WTC11 (cell line): Measurements from ENCODE around the gene FCSK. TPM values are rescaled to one million over a fixed set of nuclear protein-coding genes. Genes with fewer than 3 reads are reported as not detected.

Source experiments
- ATAC-seq: fragments of 200-7000 bp; cut with Tn5 transposase; 2 replicates; pipeline ENCODE4 v1.10.0; 2021; ENCODE audit warnings: mild to moderate bottlenecking, moderate library complexity
- CTCF ChIA-PET: fragments of 300-600 bp; sonication (Branson Sonifier 250); formaldehyde crosslinking; loops from one replicate; lab custom pipeline; 2021; ENCODE audit warnings: antibody characterized with exemption; lab: Charles Lee
- POLR2A ChIA-PET: fragments of 350-600 bp; sonication (Branson Sonifier 250); formaldehyde crosslinking; loops from one replicate; lab custom pipeline; 2021; ENCODE audit warnings: antibody characterized with exemption; lab: Charles Lee
- DNase-seq: peaks from one replicate; pipeline ENCODE4 v3.0.0; 2021; ENCODE audit warnings: low spot score
- H3K27ac Mint-ChIP-seq: 2 replicates; pipeline ENCODE4 v1.8.0; 2021; ENCODE audit warnings: mixed read lengths
- H3K27me3 Mint-ChIP-seq: 2 replicates; pipeline ENCODE4 v1.8.0; 2021; ENCODE audit warnings: low read depth, mild to moderate bottlenecking, moderate library complexity, mixed read lengths
- H3K36me3 Mint-ChIP-seq: 2 replicates; pipeline ENCODE4 v1.8.0; 2021; ENCODE audit warnings: mixed read lengths
- H3K4me1 Mint-ChIP-seq: 2 replicates; pipeline ENCODE4 v1.8.0; 2022; ENCODE audit warnings: mixed read lengths
- H3K4me3 Mint-ChIP-seq: 2 replicates; pipeline ENCODE4 v1.8.0; 2021; ENCODE audit warnings: mild to moderate bottlenecking, moderate library complexity, mixed read lengths
- H3K9me3 Mint-ChIP-seq: 2 replicates; pipeline ENCODE4 v1.8.0; 2021; ENCODE audit warnings: mixed read lengths
- CDX4 ChIP-seq: fragments of 250-450 bp; sonication (Bioruptor Pico); IDR thresholded peaks from 2 replicates; pipeline ENCODE4 v1.9.0; 2021; ENCODE audit warnings: moderate library complexity, mild to moderate bottlenecking, inconsistent platforms, borderline replicate concordance
- ELF4 ChIP-seq: sonication (generic); formaldehyde crosslinking; IDR thresholded peaks from 2 replicates; pipeline ENCODE4 v1.8.1; 2022; ENCODE audit warnings: low read depth, mild to moderate bottlenecking, moderate library complexity, missing genetic modification reagents
- ETV6 ChIP-seq: sonication (generic); formaldehyde crosslinking; IDR thresholded peaks from 2 replicates; pipeline ENCODE4 v1.8.1; 2022; ENCODE audit warnings: mild to moderate bottlenecking, missing genetic modification reagents
- FOXJ3 ChIP-seq: sonication (generic); formaldehyde crosslinking; IDR thresholded peaks from 2 replicates; pipeline ENCODE4 v1.9.0; 2021; ENCODE audit warnings: missing genetic modification reagents, mild to moderate bottlenecking, borderline replicate concordance
- GABPB1 ChIP-seq: sonication (generic); formaldehyde crosslinking; IDR thresholded peaks from 2 replicates; pipeline ENCODE4 v1.8.1; 2023; ENCODE audit warnings: mild to moderate bottlenecking, missing genetic modification reagents
- GRHL2 ChIP-seq: fragments of 250-450 bp; sonication (Bioruptor Pico); IDR thresholded peaks from 2 replicates; pipeline ENCODE4 v1.8.0; 2022; ENCODE audit warnings: mild to moderate bottlenecking, moderate library complexity; ENCODE audit not compliant: insufficient replicate concordance, severe bottlenecking
- HMGA2 ChIP-seq: fragments of 250-450 bp; sonication (Bioruptor Pico); IDR thresholded peaks from 2 replicates; pipeline ENCODE4 v1.4.0; 2021; ENCODE audit warnings: mild to moderate bottlenecking, moderate library complexity
- JAZF1 ChIP-seq: fragments of 250-450 bp; sonication (Bioruptor Pico); IDR thresholded peaks from 2 replicates; pipeline ENCODE4 v1.9.0; 2021; ENCODE audit warnings: moderate library complexity, mild to moderate bottlenecking, inconsistent platforms
- NFYB ChIP-seq: sonication (generic); formaldehyde crosslinking; conservative IDR thresholded peaks from 2 replicates; pipeline ENCODE4 v1.8.0; 2022; ENCODE audit warnings: low read depth, missing genetic modification reagents
- NR1H2 ChIP-seq: sonication (generic); formaldehyde crosslinking; IDR thresholded peaks from 2 replicates; pipeline ENCODE4 v1.9.0; 2021; ENCODE audit warnings: mild to moderate bottlenecking, moderate library complexity, missing genetic modification reagents
- NR3C1 ChIP-seq: sonication (generic); formaldehyde crosslinking; conservative IDR thresholded peaks from 2 replicates; pipeline ENCODE4 v1.8.1; 2023; ENCODE audit warnings: low read depth, mild to moderate bottlenecking, missing genetic modification reagents
- PRDM15 ChIP-seq: sonication (generic); formaldehyde crosslinking; IDR thresholded peaks from 2 replicates; pipeline ENCODE4 v1.8.0; 2022; ENCODE audit warnings: missing genetic modification reagents
- RORB ChIP-seq: fragments of 250-450 bp; sonication (Bioruptor Pico); IDR thresholded peaks from 2 replicates; pipeline ENCODE4 v1.9.0; 2021; ENCODE audit warnings: mild to moderate bottlenecking
- SOX15 ChIP-seq: fragments of 250-450 bp; sonication (Bioruptor Pico); IDR thresholded peaks from 2 replicates; pipeline ENCODE4 v1.9.0; 2021; ENCODE audit warnings: mild to moderate bottlenecking
- USF2 ChIP-seq: sonication (generic); formaldehyde crosslinking; IDR thresholded peaks from 2 replicates; pipeline ENCODE4 v1.8.1; 2023; ENCODE audit warnings: mild to moderate bottlenecking, missing genetic modification reagents, moderate library complexity
- ZBTB21 ChIP-seq: sonication (generic); formaldehyde crosslinking; IDR thresholded peaks from 2 replicates; pipeline ENCODE4 v1.8.1; 2023; ENCODE audit warnings: mild to moderate bottlenecking, missing genetic modification reagents, borderline replicate concordance
- ZBTB43 ChIP-seq: sonication (generic); formaldehyde crosslinking; IDR thresholded peaks from 2 replicates; pipeline ENCODE4 v1.8.1; 2023; ENCODE audit warnings: mild to moderate bottlenecking, missing genetic modification reagents
- ZNF263 ChIP-seq: sonication (generic); formaldehyde crosslinking; IDR thresholded peaks from 2 replicates; pipeline ENCODE4 v1.8.1; 2022; ENCODE audit warnings: low read depth, mild to moderate bottlenecking, moderate library complexity, missing genetic modification reagents
- total RNA-seq: library from RNA; stranded (reverse); gene quantifications from 3 replicates; pipeline ENCODE4 v1.2.3, GENCODE V29; 2021

The FCSK gene
- total RNA-seq, 1 experiment from 2014 or later: 10.6 TPM

- no peak overlapping the region for H3K4me3 Mint-ChIP-seq
- DNase-seq: no peak
- H3K36me3 Mint-ChIP-seq: no peaks in the 10 kb centered on the region
- no peaks in the 10 kb centered on the region for H3K9me3 Mint-ChIP-seq
- TF ChIP-seq PRDM15 (CRISPR knock-in tag): peak; percentile 32; the same call in 1 of the 2 replicates
- no peak for TF ChIP-seq ZNF263 (CRISPR knock-in tag)
- no peak for TF ChIP-seq FOXJ3 (CRISPR knock-in tag)
- peaks cover 3% of the 10 kb centered on the region; the same call in 1 of the 2 replicates for H3K4me1 Mint-ChIP-seq
- H3K27me3 Mint-ChIP-seq: no peaks in the 10 kb centered on the region
- CTCF ChIA-PET: interaction anchor here (0.7 to 1.8 kb wide), 2 partner anchors 28 to 87 kb away, joined by 3 to 6 read pairs; no protein-coding TSS in a partner anchor
- no peak overlapping the region; the same call in 1 of the 2 replicates for H3K27ac Mint-ChIP-seq
- ATAC-seq: no peak
- POLR2A ChIA-PET: interaction anchor here (1.8 kb wide), 1 partner anchor 86 kb away, joined by 7 read pairs; no protein-coding TSS in a partner anchor
Measured at GRCh38 chr16:70467608-70468007, 13.2 kb downstream of the FCSK start.

- no peak for DNase-seq
- Mint-ChIP-seq H3K36me3 (no peaks in the 10 kb centered on the region), H3K4me3 (no peak overlapping the region)
- TF ChIP-seq SOX15 (CRISPR knock-in tag): no peak
- no peak for TF ChIP-seq NFYB (CRISPR knock-in tag)
- TF ChIP-seq, all 79 proteins: peak for 0
- CTCF ChIA-PET: interaction anchor here (1.0 to 3.1 kb wide), 3 partner anchors 12 to 89 kb away, joined by 5 to 42 read pairs (median 22); no protein-coding TSS in a partner anchor
- Mint-ChIP-seq H3K27me3 (no peaks in the 10 kb centered on the region), H3K4me1 (peaks cover 3% of the 10 kb centered on the region; the same call in 1 of the 2 replicates), H3K9me3 (no peaks in the 10 kb centered on the region), H3K27ac (no peak overlapping the region)
- no peak for ATAC-seq
- POLR2A ChIA-PET: interaction anchor here (1.8 kb wide), 1 partner anchor 88 kb away, joined by 7 read pairs; no protein-coding TSS in a partner anchor
Measured at GRCh38 chr16:70468776-70469525, 14.6 kb downstream of the FCSK start.

- POLR2A ChIA-PET: interaction anchor here (0.8 to 1.4 kb wide), 2 partner anchors 16 to 89 kb away, joined by 3 to 6 read pairs; partner anchors contain the start of gene FCSK
- Mint-ChIP-seq H3K4me3 (no peak overlapping the region), H3K4me1 (peaks cover 3% of the 10 kb centered on the region; the same call in 1 of the 2 replicates), H3K36me3 (no peaks in the 10 kb centered on the region), H3K27me3 (no peaks in the 10 kb centered on the region), H3K9me3 (no peaks in the 10 kb centered on the region), H3K27ac (no peak overlapping the region; the same call in 1 of the 2 replicates)
- CTCF ChIA-PET: interaction anchor here (0.6 to 3.1 kb wide), 31 partner anchors 8 to 142 kb away, joined by 3 to 42 read pairs (median 5); partner anchors contain the start of genes COG4, DDX19A, FCSK and SF3B3
- DNase-seq (no peak), ATAC-seq (no peak)
- no peak for TF ChIP-seq NR1H2 (CRISPR knock-in tag)
Measured at GRCh38 chr16:70470141-70470926, 15.9 kb downstream of the FCSK start.

- peak; percentile 76 for DNase-seq
- CTCF ChIA-PET: interaction anchor here (0.6 to 3.1 kb wide), 31 partner anchors 8 to 141 kb away, joined by 3 to 42 read pairs (median 5); partner anchors contain the start of genes COG4, DDX19A, FCSK and SF3B3
- Mint-ChIP-seq H3K4me1 (peaks cover 3% of the 10 kb centered on the region; the same call in 1 of the 2 replicates), H3K27me3 (no peaks in the 10 kb centered on the region), H3K36me3 (no peaks in the 10 kb centered on the region), H3K9me3 (no peaks in the 10 kb centered on the region), H3K4me3 (no peak overlapping the region), H3K27ac (no peak overlapping the region)
- POLR2A ChIA-PET: interaction anchor here (0.8 to 1.4 kb wide), 2 partner anchors 16 to 89 kb away, joined by 3 to 6 read pairs; partner anchors contain the start of gene FCSK
- peak; percentile 63 for ATAC-seq
- TF ChIP-seq ZNF263 (CRISPR knock-in tag) (no peak), ZBTB43 (CRISPR knock-in tag) (no peak), NR3C1 (CRISPR knock-in tag) (no peak), HMGA2 (CRISPR knock-in tag) (no peak), GRHL2 (CRISPR knock-in tag) (no peak), JAZF1 (CRISPR knock-in tag) (no peak), USF2 (CRISPR knock-in tag) (0 out of 2 replicates have a peak, but pooled peaks have one; percentile 13), RORB (no peak), CDX4 (CRISPR knock-in tag) (no peak), GABPB1 (peak; percentile 28; the same call in 1 of the 2 replicates), ZBTB21 (no peak), ETV6 (CRISPR knock-in tag) (no peak), ELF4 (no peak)
Measured at GRCh38 chr16:70470927-70471341, 16.5 kb downstream of the FCSK start.
